Right lobe of liver (tissue), 4 donors: Measurements from ENCODE around the gene STC2.

Experiments
- CTCF ChIP-seq, 4 donors: fragments of 200-600 bp in 3 of 4; fragments of 450-650 bp in 1 of 4; IDR thresholded peaks; one replicate each; pipeline versions ENCODE4 v1.5.1 to v1.8.0; 2016 to 2022; ENCODE audit warnings: antibody characterized with exemption in 4 of 4, mild to moderate bottlenecking in 2 of 4
- POLR2A ChIP-seq: fragments of 450-650 bp; IDR thresholded peaks from one replicate; pipeline ENCODE4 v1.6.1; 2017; ENCODE audit warnings: antibody characterized with exemption, mild to moderate bottlenecking
- donor health status: DM: no; HTN: no; CAD: no.
- donor health status: DM: no; HTN: no; CAD: no.
- donor health status: DM: no; HTN: yes; CAD: no.

- TF ChIP-seq CTCF (IDR thresholded peaks at IDR 0.05) (no peak), POLR2A (no peak)
These were observed 37.6 kb downstream of the STC2 start for GRCh38 chr5:173290477-173291131.
